Measurements from ENCODE around the gene STARD9.
"Not testable (repeated sequence)": the region's sequence is repeated elsewhere in the genome, so short reads cannot be mapped to it uniquely, and the experiment has no call there.

STARD9 gene

GRCh38 chr15:42595626-42596240, 20.3 kb downstream of the STARD9 start:
- Histone ChIP-seq H3K4me3 (ENCODE audit: low read length) (no peak overlapping the region), H3K27me3 (ENCODE audit: insufficient read depth, low read length) (no peaks in the 10 kb centered on the region), H3K9me3 (ENCODE audit: low read length) (peaks cover 4% of the 10 kb centered on the region), H3K4me1 (ENCODE audit: insufficient read depth, low read length) (no peaks in the 10 kb centered on the region), H3K36me3 (ENCODE audit: insufficient read depth, low read length) (peaks cover 35% of the 10 kb centered on the region), H2AFZ (ENCODE audit: low read depth, low read length) (no peak overlapping the region)

GRCh38 chr15:42601316-42601715, 25.9 kb downstream of the STARD9 start:
- Histone ChIP-seq H3K36me3 (ENCODE audit: insufficient read depth, low read length) (peaks cover 17% of the 10 kb centered on the region), H3K9me3 (ENCODE audit: low read length) (peaks cover 12% of the 10 kb centered on the region)
- H3K4me3 ChIP-seq (ENCODE audit: low read length); H3K27me3 ChIP-seq (ENCODE audit: insufficient read depth, low read length); H3K4me1 ChIP-seq (ENCODE audit: insufficient read depth, low read length); H2AFZ ChIP-seq (ENCODE audit: low read depth, low read length): not testable (repeated sequence)

- H3K4me1 ChIP-seq (ENCODE audit: insufficient read depth, low read length): peaks cover 8% of the 10 kb centered on the region
- peaks cover 12% of the 10 kb centered on the region for H3K9me3 ChIP-seq (ENCODE audit: low read length)
- no peak overlapping the region for H3K4me3 ChIP-seq (ENCODE audit: low read length)
- H2AFZ ChIP-seq (ENCODE audit: low read depth, low read length): no peak overlapping the region
- peaks cover 16% of the 10 kb centered on the region for H3K36me3 ChIP-seq (ENCODE audit: insufficient read depth, low read length)
- H3K27me3 ChIP-seq (ENCODE audit: insufficient read depth, low read length): no peaks in the 10 kb centered on the region
These were observed 27.1 kb downstream of the STARD9 start for GRCh38 chr15:42602501-42602900.

- peaks cover 8% of the 10 kb centered on the region for H3K4me1 ChIP-seq (ENCODE audit: insufficient read depth, low read length)
- H3K36me3 ChIP-seq (ENCODE audit: insufficient read depth, low read length): peaks cover 16% of the 10 kb centered on the region
- H3K4me3 ChIP-seq (ENCODE audit: low read length): no peak overlapping the region
- H2AFZ ChIP-seq (ENCODE audit: low read depth, low read length): no peak overlapping the region
- no peaks in the 10 kb centered on the region for H3K27me3 ChIP-seq (ENCODE audit: insufficient read depth, low read length)
- peaks cover 12% of the 10 kb centered on the region for H3K9me3 ChIP-seq (ENCODE audit: low read length)
These were observed 28.6 kb downstream of the STARD9 start for GRCh38 chr15:42603978-42604377.

- peaks cover 8% of the 10 kb centered on the region for H3K4me1 ChIP-seq (ENCODE audit: insufficient read depth, low read length)
- H3K36me3 ChIP-seq (ENCODE audit: insufficient read depth, low read length): peaks cover 6% of the 10 kb centered on the region
- no peaks in the 10 kb centered on the region for H3K27me3 ChIP-seq (ENCODE audit: insufficient read depth, low read length)
- no peak overlapping the region for H3K4me3 ChIP-seq (ENCODE audit: low read length)
- no peak overlapping the region for H2AFZ ChIP-seq (ENCODE audit: low read depth, low read length)
- H3K9me3 ChIP-seq (ENCODE audit: low read length): peaks cover 8% of the 10 kb centered on the region
These were observed 29.7 kb downstream of the STARD9 start for GRCh38 chr15:42604894-42605744.

GRCh38 chr15:42605796-42606195, 30.4 kb downstream of the STARD9 start:
- peaks cover 8% of the 10 kb centered on the region for H3K4me1 ChIP-seq (ENCODE audit: insufficient read depth, low read length)
- peaks cover 5% of the 10 kb centered on the region for H3K36me3 ChIP-seq (ENCODE audit: insufficient read depth, low read length)
- no peaks in the 10 kb centered on the region for H3K27me3 ChIP-seq (ENCODE audit: insufficient read depth, low read length)
- H3K4me3 ChIP-seq (ENCODE audit: low read length): no peak overlapping the region
- H3K9me3 ChIP-seq (ENCODE audit: low read length): peaks cover 8% of the 10 kb centered on the region
- no peak overlapping the region for H2AFZ ChIP-seq (ENCODE audit: low read depth, low read length)

GRCh38 chr15:42608110-42608531, 32.7 kb downstream of the STARD9 start:
- H3K9me3 ChIP-seq (ENCODE audit: low read length): no peaks in the 10 kb centered on the region
- peaks cover 3% of the 10 kb centered on the region for H3K36me3 ChIP-seq (ENCODE audit: insufficient read depth, low read length)
- no peak overlapping the region for H3K4me3 ChIP-seq (ENCODE audit: low read length)
- H3K4me1 ChIP-seq (ENCODE audit: insufficient read depth, low read length): peaks cover 8% of the 10 kb centered on the region
- H2AFZ ChIP-seq (ENCODE audit: low read depth, low read length): no peak overlapping the region
- H3K27me3 ChIP-seq (ENCODE audit: insufficient read depth, low read length): no peaks in the 10 kb centered on the region

GRCh38 chr15:42608752-42609488, 33.5 kb downstream of the STARD9 start:
- Histone ChIP-seq H3K27me3 (ENCODE audit: insufficient read depth, low read length) (no peaks in the 10 kb centered on the region), H3K9me3 (ENCODE audit: low read length) (no peaks in the 10 kb centered on the region), H3K4me1 (ENCODE audit: insufficient read depth, low read length) (peaks cover 8% of the 10 kb centered on the region), H3K4me3 (ENCODE audit: low read length) (no peak overlapping the region), H2AFZ (ENCODE audit: low read depth, low read length) (no peak overlapping the region), H3K36me3 (ENCODE audit: insufficient read depth, low read length) (peaks cover 3% of the 10 kb centered on the region)

- no peak overlapping the region for H2AFZ ChIP-seq (ENCODE audit: low read depth, low read length)
- H3K9me3 ChIP-seq (ENCODE audit: low read length): no peaks in the 10 kb centered on the region
- no peak overlapping the region for H3K4me3 ChIP-seq (ENCODE audit: low read length)
- H3K36me3 ChIP-seq (ENCODE audit: insufficient read depth, low read length): peaks cover 3% of the 10 kb centered on the region
- no peaks in the 10 kb centered on the region for H3K27me3 ChIP-seq (ENCODE audit: insufficient read depth, low read length)
- H3K4me1 ChIP-seq (ENCODE audit: insufficient read depth, low read length): no peaks in the 10 kb centered on the region
These were observed 36.1 kb downstream of the STARD9 start for GRCh38 chr15:42611532-42611931.

- no peak overlapping the region for H2AFZ ChIP-seq (ENCODE audit: low read depth, low read length)
- H3K36me3 ChIP-seq (ENCODE audit: insufficient read depth, low read length): peaks cover 3% of the 10 kb centered on the region
- no peaks in the 10 kb centered on the region for H3K9me3 ChIP-seq (ENCODE audit: low read length)
- no peaks in the 10 kb centered on the region for H3K27me3 ChIP-seq (ENCODE audit: insufficient read depth, low read length)
- H3K4me1 ChIP-seq (ENCODE audit: insufficient read depth, low read length): no peaks in the 10 kb centered on the region
- no peak overlapping the region for H3K4me3 ChIP-seq (ENCODE audit: low read length)
These were observed 37.0 kb downstream of the STARD9 start for GRCh38 chr15:42612367-42612912.

GRCh38 chr15:42616107-42616506, 40.7 kb downstream of the STARD9 start:
- no peak overlapping the region for H3K4me3 ChIP-seq (ENCODE audit: low read length)

GRCh38 chr15:42619656-42620371, 44.4 kb downstream of the STARD9 start:
- Histone ChIP-seq H3K9me3 (ENCODE audit: low read length) (no peaks in the 10 kb centered on the region), H3K27me3 (ENCODE audit: insufficient read depth, low read length) (no peaks in the 10 kb centered on the region), H3K36me3 (ENCODE audit: insufficient read depth, low read length) (peaks cover 6% of the 10 kb centered on the region), H2AFZ (ENCODE audit: low read depth, low read length) (no peak overlapping the region), H3K4me1 (ENCODE audit: insufficient read depth, low read length) (peaks cover 10% of the 10 kb centered on the region), H3K4me3 (ENCODE audit: low read length) (no peak overlapping the region)

More at GRCh38 chr15:42616107-42616506, 40.7 kb downstream of the STARD9 start:
- Histone ChIP-seq H2AFZ (ENCODE audit: low read depth, low read length) (no peak overlapping the region), H3K9me3 (ENCODE audit: low read length) (no peaks in the 10 kb centered on the region), H3K36me3 (ENCODE audit: insufficient read depth, low read length) (peaks cover 7% of the 10 kb centered on the region), H3K27me3 (ENCODE audit: insufficient read depth, low read length) (no peaks in the 10 kb centered on the region), H3K4me1 (ENCODE audit: insufficient read depth, low read length) (peaks cover 10% of the 10 kb centered on the region)
